Activated T-cell treated with anti-CD3 and anti-CD28 coated beads for 4 hours (primary cell): ENCODE measurements around the gene MGARP.

Source experiments
- DNase-seq: peaks from one replicate; pipeline ENCODE4 v3.0.0-alpha.2; 2020

MGARP gene

DNA sequence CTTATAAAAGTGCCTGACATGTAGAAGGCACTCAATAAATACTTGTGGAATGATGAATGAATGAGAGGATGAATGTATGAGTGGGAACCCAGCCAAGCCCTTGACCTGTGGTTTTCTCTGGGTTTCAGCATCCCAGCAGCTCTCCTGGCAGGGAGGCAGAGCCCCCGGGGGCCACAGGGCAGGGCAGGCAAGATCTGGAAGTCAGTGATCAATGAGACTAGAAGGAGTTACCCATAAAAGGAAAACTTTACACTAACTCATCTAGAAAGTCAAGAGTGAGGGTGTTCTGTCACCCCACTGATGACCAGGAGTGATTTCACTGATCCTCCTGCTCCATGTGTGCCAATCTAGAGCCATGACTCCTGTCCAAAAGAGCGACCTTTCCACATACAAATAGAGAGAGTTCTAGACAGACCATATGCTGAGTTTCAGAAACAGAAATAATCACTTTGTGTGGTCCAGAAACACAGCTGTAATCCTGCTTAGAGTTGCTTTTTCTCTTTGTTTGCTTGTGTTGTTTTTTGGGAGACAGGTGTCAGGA, 37.4 kb downstream of the MGARP start:
- DNase-seq = no peak

DNA sequence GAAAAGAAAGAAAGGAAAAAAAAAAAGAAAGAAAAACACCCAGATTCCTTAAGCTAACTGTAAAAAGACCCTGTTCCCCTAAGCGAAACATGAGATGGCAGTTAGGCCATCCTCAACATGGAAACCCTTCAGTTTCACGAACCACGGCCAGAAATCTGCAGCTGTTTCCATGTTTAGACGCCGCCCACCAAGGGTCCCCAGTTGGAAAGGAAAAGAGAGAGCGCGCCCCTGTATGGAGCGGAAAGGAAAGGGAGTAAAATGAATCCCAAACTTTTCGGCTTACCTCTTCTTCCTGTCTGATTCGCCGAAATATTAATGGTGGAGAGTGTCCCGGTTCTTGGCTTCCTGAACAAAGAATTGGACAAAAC, 38.3 kb downstream of the MGARP start:
- DNase-seq = no peak

DNA sequence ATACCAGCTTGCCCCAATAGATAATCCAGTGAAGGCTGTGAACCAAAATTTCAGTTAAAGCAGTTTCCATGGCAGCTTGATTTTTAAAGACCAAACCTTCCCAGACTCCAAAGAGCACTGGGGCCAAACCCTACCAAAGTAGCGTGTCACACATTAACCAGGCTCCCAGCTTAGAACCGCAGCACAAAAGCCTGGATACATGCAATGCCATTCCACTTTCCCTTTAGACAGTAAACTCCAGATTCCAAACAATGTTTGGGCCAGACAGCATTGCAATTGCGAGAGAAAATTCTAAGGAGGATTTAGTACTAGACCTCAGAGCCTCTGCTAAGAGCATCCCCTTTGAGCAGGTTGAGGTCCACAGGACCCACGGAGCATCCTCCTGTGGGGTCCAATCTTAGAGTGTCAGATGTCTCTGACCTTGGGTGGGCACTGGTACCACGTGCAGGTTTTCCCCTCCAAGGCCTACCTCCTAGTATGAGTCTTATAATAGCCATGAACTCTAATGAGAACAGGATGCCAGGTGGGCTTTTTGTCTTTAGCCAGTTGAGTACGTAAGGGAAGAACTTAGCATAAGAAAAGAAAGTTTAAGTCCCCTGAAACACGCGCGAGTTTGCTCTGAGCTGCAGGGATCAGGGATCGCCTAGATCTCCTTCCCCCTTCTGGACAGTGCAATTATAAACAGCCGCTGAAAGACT, 38.8 kb downstream of the MGARP start:
- DNase-seq = no peak

DNA sequence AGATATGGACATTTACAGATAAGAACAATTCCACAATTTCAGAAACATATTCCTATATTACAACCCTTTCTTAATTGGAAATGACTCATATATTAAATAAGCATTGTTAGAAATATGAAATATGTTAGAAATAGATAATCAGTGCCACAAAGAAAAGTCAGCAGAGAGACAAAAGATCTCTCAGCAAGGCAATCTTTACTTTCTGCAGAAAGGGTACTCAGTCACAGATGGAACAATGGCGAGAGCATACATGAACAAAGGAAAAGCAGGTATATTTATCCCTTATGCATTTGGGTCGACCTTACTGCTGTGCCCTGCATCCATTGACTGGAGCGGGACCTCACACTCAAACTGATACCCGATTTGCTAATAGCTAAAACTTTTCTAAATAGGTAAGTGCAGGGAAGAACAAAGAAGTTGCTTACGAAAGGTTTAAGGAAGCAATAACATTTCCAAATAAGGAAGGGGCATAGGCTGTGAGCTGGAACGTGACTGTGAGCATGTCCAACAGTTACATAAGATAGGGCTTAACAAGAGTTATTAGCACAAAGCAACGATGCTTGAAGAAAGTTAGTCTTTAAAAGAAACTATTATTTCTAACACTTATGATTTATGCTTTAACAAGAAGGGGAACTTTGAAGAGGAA, 40.8 kb downstream of the MGARP start:
- no peak for DNase-seq

DNA sequence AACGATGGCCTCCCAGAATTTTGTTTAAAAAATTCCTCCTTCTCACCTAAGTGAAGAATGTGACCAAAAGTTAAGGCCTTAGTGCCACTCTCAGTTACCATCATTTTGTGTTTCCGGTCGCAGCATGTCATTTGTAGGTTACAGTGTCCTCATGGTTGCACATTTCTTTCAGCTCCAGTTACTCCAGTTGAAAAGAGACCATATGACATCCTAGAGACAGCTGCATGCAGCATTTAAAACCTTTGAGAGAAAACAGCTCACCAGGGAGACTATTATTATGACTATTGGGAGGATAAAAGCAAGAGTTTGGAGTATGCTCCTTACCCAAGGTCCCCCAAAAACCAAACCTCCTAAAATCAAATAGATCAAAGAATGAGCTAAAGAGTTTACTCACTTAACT, 45.8 kb downstream of the MGARP start:
- DNase-seq = no peak

DNA sequence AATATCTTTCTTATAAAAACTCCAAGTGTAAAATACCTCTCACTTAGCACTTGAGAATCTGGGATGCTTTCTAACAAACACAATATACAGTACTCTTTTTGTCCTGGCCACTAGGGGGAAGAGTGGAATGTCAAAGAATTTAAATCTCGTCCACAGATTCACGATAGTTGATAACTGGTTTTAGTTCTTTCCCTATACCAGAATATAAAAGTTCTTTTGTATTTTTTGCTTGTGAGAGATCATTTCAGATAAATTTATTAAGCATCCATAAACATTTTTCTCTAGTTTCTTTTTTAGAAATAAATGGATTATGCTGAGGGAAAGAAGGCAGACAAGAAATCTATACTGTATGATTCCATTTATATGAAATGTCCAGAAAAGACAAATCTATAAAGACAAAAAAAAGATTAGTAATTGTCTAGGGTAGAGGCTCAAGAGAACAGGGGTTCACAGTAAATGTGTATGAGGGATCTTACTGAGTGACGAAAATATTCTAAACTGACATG, 50.4 kb downstream of the MGARP start:
- peak; percentile 7 for DNase-seq

DNA sequence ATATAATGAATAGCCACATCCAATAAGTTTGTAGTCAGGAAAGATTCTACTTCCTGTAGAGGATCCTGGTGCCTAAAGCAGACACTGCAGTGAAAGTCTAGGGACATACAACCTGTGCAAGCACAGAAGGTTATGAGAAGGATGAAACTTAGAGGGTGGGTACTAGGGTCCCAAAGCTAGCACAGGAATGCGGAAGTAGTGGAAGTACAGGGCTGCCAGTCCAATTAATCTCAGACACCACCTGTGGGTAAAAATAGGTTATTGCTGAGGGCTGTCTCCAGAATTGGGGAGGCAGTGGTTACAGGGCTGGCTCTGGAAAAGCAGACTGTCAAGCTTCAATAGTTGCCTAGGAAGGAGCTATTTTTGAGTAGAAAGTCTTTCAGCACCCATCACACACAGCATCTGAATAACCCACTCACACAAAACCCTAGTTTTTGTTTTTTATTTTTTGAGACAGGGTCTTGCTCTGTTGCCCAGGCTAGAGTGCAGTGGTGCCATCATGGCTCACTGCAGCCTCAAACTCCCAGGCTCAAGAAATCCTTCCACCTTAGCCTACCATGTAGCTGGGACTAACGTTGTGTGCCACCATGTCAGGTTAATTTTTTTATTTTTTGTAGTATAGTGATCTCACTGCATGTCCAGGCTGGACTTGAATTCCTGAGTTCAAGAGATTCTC, 52.2 kb downstream of the MGARP start:
- no peak for DNase-seq

DNA sequence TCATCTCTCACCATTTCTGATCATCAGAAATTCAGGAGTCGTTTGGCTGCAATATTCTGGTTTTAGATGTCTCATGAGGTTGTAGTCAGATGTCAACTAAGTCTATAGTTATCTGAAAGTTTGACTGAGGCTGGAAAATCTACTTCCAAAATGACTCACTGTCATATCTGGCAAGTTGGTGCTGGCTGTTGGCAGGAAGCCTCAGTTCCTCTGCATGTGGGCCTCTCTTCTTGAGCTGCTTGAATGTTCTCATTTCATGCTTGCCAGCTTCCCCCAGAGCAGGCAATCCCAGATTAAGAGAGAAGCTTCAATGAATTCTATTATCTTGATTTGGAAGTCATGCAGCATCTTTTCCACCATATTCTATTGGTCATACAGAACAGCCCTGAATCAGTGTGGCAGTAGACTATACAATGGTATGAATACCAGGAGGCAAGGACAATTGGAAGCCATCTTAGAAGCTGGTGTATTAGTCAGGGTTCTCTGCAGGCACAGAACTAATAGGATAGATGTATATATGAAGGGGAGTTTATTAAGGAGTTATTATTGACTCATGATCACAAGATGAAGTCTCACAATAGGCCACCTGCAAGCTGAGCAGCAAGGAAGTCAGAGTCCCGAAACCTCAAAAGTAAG, 56.2 kb downstream of the MGARP start:
- DNase-seq = no peak

DNA sequence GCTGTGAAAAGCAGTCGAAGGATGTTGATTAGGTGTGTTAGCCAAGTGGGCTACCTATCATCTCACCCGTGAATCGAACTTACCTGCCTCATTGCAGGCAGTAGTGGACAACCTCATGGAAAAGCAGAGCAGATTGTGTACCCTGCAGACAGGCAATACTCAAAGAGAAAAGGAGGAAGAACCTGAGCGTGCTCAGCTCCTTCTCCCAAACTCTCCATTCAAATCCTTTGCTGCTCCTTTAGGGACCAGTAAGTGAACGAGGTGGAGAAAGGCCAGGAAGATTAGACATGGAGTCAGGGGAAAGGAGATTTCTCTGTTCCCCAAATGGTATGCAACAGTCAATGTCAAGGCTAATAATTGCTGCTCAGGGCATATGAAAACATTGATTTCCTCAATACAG, 57.8 kb downstream of the MGARP start:
- no peak for DNase-seq

DNA sequence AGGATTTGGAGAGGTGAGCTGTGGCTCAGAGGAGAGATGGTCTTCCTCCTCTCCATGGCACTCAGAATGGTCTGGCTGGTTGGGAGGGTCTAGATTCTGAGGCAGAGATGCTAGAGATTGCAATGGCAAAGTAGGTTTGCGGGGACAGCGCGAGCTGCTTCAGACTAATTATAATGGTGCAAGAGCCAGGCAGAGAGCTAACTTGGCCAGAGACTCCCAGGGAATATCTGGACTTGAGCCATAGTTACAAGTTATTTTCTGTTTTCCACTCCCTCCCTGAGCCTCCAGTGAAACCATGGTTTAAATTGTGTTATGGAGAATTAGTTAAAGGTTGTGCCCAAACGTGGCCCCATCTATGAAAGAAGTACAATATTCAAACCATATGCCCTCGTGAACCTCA, 58.3 kb downstream of the MGARP start:
- no peak for DNase-seq

DNA sequence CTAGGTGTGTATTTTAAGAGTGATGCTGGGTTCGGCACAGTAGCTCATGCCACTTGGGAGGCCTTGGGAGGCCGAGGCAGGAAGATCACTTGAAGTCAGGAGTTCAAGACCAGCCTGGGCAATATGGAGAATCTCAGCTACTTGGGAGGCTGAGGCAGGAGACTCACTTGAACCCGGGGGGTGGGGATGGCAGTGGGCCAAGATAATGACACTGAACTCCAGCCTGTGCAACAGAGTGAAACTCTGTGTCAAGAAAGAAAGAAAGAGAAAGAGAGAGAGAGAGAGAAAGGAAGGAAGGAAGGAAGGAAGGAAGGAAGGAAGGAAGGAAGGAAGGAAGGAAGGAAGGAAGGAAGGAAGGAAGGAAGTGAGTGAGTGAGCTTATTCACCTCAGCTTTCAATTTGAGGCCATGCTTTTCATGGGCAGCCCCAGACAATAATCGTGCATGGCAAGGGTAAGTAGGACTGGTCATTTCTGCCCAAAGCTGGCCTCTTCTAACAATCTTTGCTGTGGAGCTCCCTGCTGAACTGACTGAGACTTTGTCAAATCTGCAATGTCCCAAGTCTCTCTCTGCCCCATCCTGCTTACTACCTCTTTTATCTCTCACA, 60.5 kb downstream of the MGARP start:
- DNase-seq = no peak
